Stimulated activated CD8-positive, alpha-beta memory T cell treated with anti-CD3 and anti-CD28 coated beads, Interleukin-12 subunit alpha, Interleukin-12 subunit beta, amount 100 ng/mL, for 24 hours (primary cell): ENCODE results near the gene GRWD1.

Source experiments
- DNase-seq: peaks from one replicate; pipeline ENCODE4 v3.0.0-alpha.2; 2020; ENCODE audit errors: extremely low read depth

GRWD1 gene

GRCh38 chr19:48497728-48498594, 52.2 kb downstream of the GRWD1 start:
- DNase-seq, result no peak

GRCh38 chr19:48498595-48499311, 53.0 kb downstream of the GRWD1 start:
- no peak for DNase-seq

GRCh38 chr19:48499316-48500090, 53.7 kb downstream of the GRWD1 start:
- DNase-seq, result no peak

- no peak for DNase-seq
Observed at GRCh38 chr19:48500830-48501493, 55.2 kb downstream of the GRWD1 start.

GRCh38 chr19:48501494-48502349, 55.9 kb downstream of the GRWD1 start:
- no peak for DNase-seq

- no peak for DNase-seq
Observed at GRCh38 chr19:48502350-48503018, 56.7 kb downstream of the GRWD1 start.

GRCh38 chr19:48506138-48506733, 60.5 kb downstream of the GRWD1 start:
- no peak for DNase-seq
